HG03432 (cell line): ENCODE measurements around the gene WNT8B.
A peak's percentile ranks its signal among the peaks of the same experiment; 100 is the strongest.

Source experiments
- ATAC-seq: cut with Tn5 transposase; IDR thresholded peaks from one replicate; pipeline ENCODE4 v1.9.1; 2021; ENCODE audit warnings: mild to moderate bottlenecking, moderate library complexity; ENCODE audit not compliant: unreplicated experiment

The WNT8B gene

GRCh38 chr10:100516847-100517246, 54.0 kb downstream of the WNT8B start:
- ATAC-seq: no peak

DNA sequence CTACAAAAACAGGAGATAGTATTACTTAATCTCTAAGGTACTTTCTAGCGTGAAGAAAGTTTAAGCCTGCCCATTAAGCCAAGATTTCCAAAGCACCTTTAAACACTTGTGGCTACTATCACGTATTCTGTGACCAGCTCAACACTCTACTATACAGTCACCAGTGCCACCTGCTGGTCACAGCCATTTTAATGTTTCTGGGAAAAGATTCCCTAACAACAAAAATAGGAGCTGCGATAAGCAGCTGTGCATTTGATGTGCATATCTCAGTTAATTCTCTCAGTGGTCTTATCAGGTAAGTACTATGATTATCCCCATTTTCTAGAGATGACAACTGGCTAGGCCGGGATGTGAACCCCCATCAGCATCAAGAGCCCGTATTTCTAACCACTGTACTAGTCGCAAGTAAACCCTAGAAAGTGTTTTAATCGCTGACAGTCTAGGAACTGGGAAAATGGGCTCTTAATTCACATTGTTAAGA, 56.0 kb downstream of the WNT8B start:
- ATAC-seq: no peak

GRCh38 chr10:100519311-100520051, 56.7 kb downstream of the WNT8B start, which contains the start of gene SEC31B:
Gene SEC31B, minus strand, starts transcription at chr10:100519861. Its CDS starts 2,909 bp downstream, at chr10:100516952.
- ATAC-seq: no peak

DNA sequence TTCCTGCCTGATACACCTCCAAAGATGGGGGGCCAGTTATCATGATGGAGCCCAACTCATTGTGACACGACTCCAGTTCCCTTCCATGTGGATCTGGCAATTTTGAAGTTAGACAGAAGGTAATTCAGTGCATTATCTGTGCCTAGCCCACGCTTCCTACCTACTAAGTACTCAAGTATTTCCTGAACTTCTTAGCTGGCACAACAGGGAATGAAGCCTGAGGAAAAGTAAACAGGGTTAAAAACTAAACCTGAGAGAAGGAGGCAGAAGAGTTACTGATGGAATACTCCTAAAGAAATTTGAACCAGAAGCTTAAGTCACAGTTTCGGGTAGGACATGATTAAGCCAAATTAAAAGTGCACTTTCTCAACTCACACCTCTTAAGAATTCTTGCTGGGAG, 58.0 kb downstream of the WNT8B start:
- ATAC-seq: no peak

- ATAC-seq: no peak
These were observed 59.4 kb downstream of the WNT8B start for GRCh38 chr10:100522107-100522801.

DNA sequence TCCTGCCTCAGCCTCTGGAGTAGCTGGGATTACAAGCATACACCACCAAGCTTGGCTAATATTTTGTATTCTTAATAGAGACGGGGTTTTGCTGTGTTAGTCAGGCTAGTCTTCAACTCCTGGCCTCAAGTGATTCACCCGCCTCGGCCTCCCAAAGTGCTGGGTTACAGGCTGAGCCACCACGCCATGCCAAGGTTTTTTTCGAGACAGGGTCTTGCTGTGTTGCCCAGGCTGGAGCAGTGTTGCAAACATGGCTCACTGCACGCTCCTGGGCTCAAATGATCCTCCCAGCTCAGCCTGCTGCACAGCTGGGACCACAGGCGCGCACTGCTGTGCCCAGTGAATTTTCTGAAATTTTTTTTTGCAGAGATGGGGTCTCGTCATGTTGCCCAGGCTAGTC, 60.1 kb downstream of the WNT8B start:
- no peak for ATAC-seq

DNA sequence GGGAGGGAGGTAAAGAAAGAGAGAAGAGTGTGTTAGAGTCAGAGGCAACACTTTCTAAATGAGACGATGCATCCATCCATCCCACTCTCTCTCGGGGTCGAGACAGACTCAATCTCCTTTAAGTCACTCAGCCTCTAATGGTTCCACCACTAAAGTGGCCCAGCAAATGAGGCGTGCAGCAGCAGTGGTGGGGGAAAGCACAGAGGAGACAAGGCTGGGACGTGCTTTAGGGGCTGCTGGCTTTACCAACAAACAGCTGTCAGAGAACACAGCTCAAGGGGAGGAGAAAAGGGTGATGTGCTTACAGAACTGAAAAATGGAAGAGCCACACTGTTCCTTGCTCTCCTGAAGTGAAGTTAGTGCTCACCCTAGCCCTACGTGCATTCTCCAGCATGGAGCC, 61.4 kb downstream of the WNT8B start:
- no peak for ATAC-seq

DNA sequence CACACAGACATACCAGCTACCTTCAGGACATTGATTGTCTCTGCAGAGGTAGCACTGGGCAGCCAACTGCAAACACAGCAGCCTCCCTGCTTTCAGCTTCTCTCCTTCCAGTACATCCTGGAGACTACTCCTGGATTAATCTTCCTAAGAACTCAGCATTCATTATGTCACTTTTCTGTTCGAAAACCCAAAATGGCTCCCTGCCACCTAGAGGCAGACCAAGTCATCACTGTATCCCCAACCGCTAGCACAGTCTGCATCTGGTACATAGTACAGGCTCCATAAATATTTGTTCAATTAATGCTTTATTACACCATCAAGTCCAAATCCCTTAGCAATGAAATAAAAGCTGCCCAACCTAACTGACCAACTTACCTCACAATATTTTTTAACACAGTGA, 61.8 kb downstream of the WNT8B start:
- no peak for ATAC-seq

DNA sequence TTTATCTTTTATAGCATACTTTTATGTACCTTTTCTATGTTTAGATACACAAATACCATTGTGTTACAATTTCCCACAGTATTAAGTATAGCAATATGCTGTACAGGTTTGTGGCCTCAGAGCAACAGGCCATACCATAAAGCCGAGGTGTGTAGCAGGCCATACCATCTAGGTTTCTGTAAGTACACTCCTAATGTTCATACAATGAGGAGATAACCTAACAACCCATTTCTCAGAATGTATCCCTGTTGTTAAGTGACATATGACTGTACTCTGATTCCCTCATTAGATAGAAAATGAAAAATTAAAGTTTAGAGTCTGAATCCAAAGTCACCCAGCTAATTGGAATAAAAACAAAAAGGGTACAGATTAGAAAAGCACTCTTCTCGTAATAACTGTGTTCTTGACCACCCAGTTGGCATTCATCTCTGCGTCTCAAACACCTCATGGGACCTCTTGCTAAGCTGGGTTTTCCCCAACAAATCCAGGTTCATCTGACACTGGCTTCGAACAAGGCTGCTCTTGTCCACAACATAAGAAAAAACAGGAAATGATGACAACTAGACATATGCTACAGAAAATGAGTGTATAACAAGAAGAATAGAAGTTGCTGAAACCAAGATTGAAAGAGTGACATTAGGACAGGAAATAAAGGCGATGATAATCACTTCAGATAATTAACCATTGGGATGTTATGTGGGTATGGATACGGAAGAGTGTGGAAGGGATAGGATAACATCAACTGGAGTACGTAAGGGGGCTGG, 65.5 kb downstream of the WNT8B start:
- peak; percentile 20 for ATAC-seq

GRCh38 chr10:100528921-100529474, 66.2 kb downstream of the WNT8B start:
- peak; percentile 12 for ATAC-seq

- ATAC-seq: peak; percentile 76
These were observed 66.9 kb downstream of the WNT8B start, which contains the start of gene NDUFB8 for GRCh38 chr10:100529475-100530298. Gene NDUFB8, minus strand, starts transcription at chr10:100529871. Its CDS starts 20 bp downstream, at chr10:100529851.

GRCh38 chr10:100531761-100532160, 69.0 kb downstream of the WNT8B start:
- ATAC-seq: no peak
